GM12891 (cell line): ENCODE measurements around the gene ANKRD61.

Experiments
- POLR2A ChIP-seq: IDR thresholded peaks from 2 replicates; pipeline ENCODE4 v1.6.1; 2011; ENCODE audit warnings: low read depth, low read length, control low read depth
- POLR2AphosphoS5 ChIP-seq: IDR thresholded peaks from 2 replicates; pipeline ENCODE4 v1.6.1; 2011; ENCODE audit warnings: low read depth, low read length, control low read depth

- TF ChIP-seq POLR2AphosphoS5, result no peak
- no peak for TF ChIP-seq POLR2A
These were observed 14.6 kb upstream of the ANKRD61 start for GRCh38 chr7:6016653-6016966.
